Colonic mucosa (tissue), 4 donors: ENCODE results near the gene THRB. TPM values are rescaled to one million over a fixed set of nuclear protein-coding genes. Genes with fewer than 3 reads are reported as not detected.

Source experiments
- DNase-seq: peaks from one replicate; pipeline ENCODE4 v3.0.0-alpha.2; 2020
- H3K27ac ChIP-seq: fragments of 200-600 bp; one replicate; pipeline ENCODE4 v1.8.0; 2021
- H3K27me3 ChIP-seq: fragments of 200-600 bp; one replicate; pipeline ENCODE4 v1.8.0; 2021
- H3K36me3 ChIP-seq: fragments of 200-600 bp; one replicate; pipeline ENCODE4 v1.8.0; 2021
- H3K4me1 ChIP-seq: fragments of 200-600 bp; one replicate; pipeline ENCODE4 v1.8.0; 2021; ENCODE audit warnings: mild to moderate bottlenecking
- H3K4me3 ChIP-seq: fragments of 200-600 bp; one replicate; pipeline ENCODE4 v1.8.0; 2021
- H3K9ac ChIP-seq, 2 donors: one replicate each; pipeline ENCODE4 v1.7.0; 2013; ENCODE audit warnings: control low read depth in 2 of 2, low read depth in 2 of 2, low read length in 2 of 2
- H3K9me3 ChIP-seq: fragments of 200-600 bp; one replicate; pipeline ENCODE4 v1.8.0; 2021
- intact Hi-C: fragments of 100-400 bp; cut with DNase I; formaldehyde crosslinking; loops from one replicate; pipeline ENCODE4 v1.14.1; 2022
- total RNA-seq, 2 donors: library from RNA; stranded (reverse); fragmentation: NEBNext Ultra II Directional in 1 of 2; extraction: Animal tissue kit (Norgen Biotek cat#: 25700) in 1 of 2; gene quantifications; one replicate each; pipeline ENCODE4 v1.2.1, GENCODE V29; 2021
- TF ChIP-seq, protein P1 (sequence below): fragments of 200-600 bp; IDR thresholded peaks from one replicate; pipeline ENCODE4 v1.8.0; 2022; ENCODE audit warnings: antibody characterized with exemption, mild to moderate bottlenecking
- donor health status: healthy.
- donor health status: DM: no; HTN: no; CAD: no.
- donor health status: DM: no; HTN: no; CAD: no.

Gene THRB
- total RNA-seq, 2 donors from 2014 or later, result 23.3 to 27.6 TPM

DNA sequence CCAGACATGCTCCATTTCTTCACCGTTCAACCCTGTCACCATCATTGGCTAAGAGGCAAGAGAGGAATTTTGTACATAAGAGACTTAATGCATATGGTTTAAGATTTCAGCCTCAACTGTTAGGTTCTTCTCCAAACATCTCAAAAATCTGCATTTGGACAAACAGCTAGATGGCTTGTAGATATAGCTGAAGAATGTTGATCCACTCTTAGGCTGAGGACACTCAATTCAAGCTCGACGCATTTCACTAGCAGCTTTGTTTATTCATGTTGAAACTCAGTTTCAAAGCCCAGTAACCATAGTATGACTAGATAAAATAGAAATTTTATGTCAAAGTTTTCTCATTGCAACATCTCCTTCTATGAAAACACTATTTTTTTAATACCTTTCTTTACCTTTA, 208.2 kb downstream of the THRB start:
- Histone ChIP-seq H3K4me3 (no peak overlapping the region), H3K9me3 (no peaks in the 10 kb centered on the region), H3K27me3 (no peaks in the 10 kb centered on the region), H3K9ac (no peak overlapping the region), H3K27ac (no peak overlapping the region), H3K4me1 (no peaks in the 10 kb centered on the region), H3K36me3 (no peaks in the 10 kb centered on the region)
- TF ChIP-seq, protein P1, sequence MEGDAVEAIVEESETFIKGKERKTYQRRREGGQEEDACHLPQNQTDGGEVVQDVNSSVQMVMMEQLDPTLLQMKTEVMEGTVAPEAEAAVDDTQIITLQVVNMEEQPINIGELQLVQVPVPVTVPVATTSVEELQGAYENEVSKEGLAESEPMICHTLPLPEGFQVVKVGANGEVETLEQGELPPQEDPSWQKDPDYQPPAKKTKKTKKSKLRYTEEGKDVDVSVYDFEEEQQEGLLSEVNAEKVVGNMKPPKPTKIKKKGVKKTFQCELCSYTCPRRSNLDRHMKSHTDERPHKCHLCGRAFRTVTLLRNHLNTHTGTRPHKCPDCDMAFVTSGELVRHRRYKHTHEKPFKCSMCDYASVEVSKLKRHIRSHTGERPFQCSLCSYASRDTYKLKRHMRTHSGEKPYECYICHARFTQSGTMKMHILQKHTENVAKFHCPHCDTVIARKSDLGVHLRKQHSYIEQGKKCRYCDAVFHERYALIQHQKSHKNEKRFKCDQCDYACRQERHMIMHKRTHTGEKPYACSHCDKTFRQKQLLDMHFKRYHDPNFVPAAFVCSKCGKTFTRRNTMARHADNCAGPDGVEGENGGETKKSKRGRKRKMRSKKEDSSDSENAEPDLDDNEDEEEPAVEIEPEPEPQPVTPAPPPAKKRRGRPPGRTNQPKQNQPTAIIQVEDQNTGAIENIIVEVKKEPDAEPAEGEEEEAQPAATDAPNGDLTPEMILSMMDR, result no peak
- intact Hi-C loops, result no loop called here
- DNase-seq, result no peak

DNA sequence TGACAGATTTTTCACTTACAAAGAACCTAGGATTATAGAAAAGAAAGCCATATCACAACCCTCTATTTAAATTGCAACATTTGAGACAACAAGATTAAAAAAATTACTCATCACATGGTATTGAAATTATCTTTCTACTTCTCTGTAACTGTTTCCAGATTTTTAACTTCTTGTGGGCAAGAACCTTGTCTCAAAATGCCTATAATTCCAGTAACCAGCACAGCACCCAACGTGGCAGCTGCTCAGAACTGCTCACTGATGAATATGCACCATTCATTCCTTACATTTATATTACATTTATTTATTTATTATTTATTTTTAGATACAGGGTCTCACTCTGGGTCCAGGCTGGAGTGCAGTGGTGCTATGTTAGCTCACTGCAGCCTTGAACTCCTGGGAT, 216.1 kb downstream of the THRB start:
- no peaks in the 10 kb centered on the region for H3K4me1 ChIP-seq
- TF ChIP-seq, protein P1, result no peak
- H3K36me3 ChIP-seq, result no peaks in the 10 kb centered on the region
- intact Hi-C loops, result no loop called here
- no peaks in the 10 kb centered on the region for H3K27me3 ChIP-seq
- DNase-seq, result no peak
- no peaks in the 10 kb centered on the region for H3K9me3 ChIP-seq
- H3K4me3 ChIP-seq, result no peak overlapping the region
- no peak overlapping the region for H3K27ac ChIP-seq
- no peak overlapping the region for H3K9ac ChIP-seq

DNA sequence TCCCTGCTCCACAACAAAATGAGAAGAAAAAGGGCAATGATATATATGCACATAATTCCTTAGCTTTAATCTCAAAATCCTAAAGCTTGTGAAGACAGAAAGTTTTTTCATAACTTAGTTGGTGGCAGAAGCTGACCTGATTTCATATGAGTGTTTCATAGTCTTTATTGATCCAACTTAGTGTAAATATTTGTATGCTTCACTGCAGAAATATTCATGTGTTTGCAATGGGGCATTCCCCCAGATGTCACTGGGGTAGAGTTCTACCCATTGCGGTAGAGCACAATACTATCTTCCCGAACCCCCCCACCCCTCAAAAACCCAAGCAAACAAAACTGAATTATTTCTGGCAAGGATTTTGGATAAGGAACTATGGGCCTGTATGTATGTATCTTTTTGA, 221.2 kb downstream of the THRB start:
- no peak for DNase-seq

DNA sequence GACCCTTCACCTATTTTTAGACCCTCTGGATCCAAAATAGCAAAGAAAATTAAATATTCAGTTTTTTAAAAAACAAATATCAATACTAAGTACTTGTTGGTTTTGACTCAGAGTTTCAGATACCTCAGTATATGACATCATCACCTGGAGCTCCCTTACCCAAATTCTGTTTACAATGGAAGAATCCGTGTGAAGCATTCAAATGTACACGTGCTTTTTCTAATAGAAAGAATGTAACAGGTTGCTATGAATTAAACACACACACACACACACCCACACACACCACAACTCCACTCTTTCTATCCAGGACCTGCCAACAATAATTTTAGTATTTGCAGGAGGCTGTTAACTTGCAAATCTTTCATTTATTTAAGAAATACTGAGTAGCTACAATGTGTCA, 221.8 kb downstream of the THRB start:
- Histone ChIP-seq H3K4me3 (no peak overlapping the region), H3K9me3 (no peaks in the 10 kb centered on the region), H3K36me3 (no peaks in the 10 kb centered on the region), H3K27ac (no peak overlapping the region), H3K27me3 (no peaks in the 10 kb centered on the region), H3K4me1 (no peaks in the 10 kb centered on the region), H3K9ac (no peak overlapping the region)
- intact Hi-C loops, result no loop called here
- TF ChIP-seq, protein P1, result no peak
- no peak for DNase-seq

More for the DNA sequence above, 221.2 kb downstream of the THRB start:
- no peaks in the 10 kb centered on the region for H3K9me3 ChIP-seq
- no peak overlapping the region for H3K27ac ChIP-seq
- TF ChIP-seq, protein P1, result no peak
- no peaks in the 10 kb centered on the region for H3K36me3 ChIP-seq
- H3K27me3 ChIP-seq, result no peaks in the 10 kb centered on the region
- intact Hi-C loops, result no loop called here
- no peak overlapping the region for H3K9ac ChIP-seq
- no peak overlapping the region for H3K4me3 ChIP-seq
- H3K4me1 ChIP-seq, result no peaks in the 10 kb centered on the region

DNA sequence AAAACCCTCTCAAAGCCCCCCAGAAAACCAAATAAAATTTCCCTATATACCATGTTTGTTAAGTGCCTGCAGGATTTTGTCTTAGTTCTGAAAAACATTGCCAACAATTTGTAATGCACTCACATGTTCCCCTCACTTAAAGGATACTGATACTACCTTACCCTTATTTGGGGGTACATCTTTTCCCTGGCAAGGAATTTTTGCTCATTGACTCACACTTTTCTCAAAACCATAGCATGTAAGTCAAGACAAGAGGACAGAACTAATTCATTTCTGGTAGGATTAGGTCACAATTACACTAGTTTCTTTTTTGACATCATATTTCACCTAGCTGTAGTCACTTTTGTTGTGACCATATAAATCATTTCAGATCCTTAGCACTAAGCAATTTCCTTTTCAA, 222.2 kb downstream of the THRB start:
- Histone ChIP-seq H3K36me3 (no peaks in the 10 kb centered on the region), H3K4me3 (no peak overlapping the region), H3K9me3 (no peaks in the 10 kb centered on the region), H3K27ac (no peak overlapping the region), H3K27me3 (no peaks in the 10 kb centered on the region), H3K4me1 (no peaks in the 10 kb centered on the region), H3K9ac (no peak overlapping the region)
- no peak for DNase-seq
- intact Hi-C loops, result no loop called here
- TF ChIP-seq, protein P1, result no peak

DNA sequence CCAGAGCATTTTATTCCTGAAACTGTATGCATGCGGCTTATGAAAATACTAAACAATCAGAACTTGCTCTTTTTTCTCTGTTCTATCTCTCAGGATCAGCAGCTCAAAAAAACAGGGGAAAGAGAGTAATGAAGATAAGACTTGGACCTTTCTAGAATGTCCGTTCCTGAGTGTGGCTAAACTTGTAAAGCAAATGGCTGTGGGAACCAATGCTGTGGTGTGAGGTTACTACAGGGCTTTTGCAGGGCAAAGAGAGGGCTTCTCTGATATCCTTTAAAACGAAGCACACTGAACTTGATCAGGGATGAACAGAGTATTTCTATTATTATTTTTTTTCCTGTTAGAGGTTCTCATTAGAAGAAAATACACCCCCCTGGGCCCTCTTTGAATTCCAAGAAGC, 223.4 kb downstream of the THRB start:
- Histone ChIP-seq H3K4me3 (no peak overlapping the region), H3K9ac (no peak overlapping the region), H3K27ac (no peak overlapping the region), H3K9me3 (no peaks in the 10 kb centered on the region), H3K36me3 (no peaks in the 10 kb centered on the region), H3K27me3 (no peaks in the 10 kb centered on the region), H3K4me1 (no peaks in the 10 kb centered on the region)
- intact Hi-C loops, result no loop called here
- TF ChIP-seq, protein P1, result no peak
- DNase-seq, result no peak
